ENCODE results near the gene ADRB1.

ADRB1 gene

GRCh38 chr10:114061789-114062188 lies 18.1 kb downstream of the ADRB1 start:
- DNase-seq (ENCODE audit: low spot score): no peak
- TF ChIP-seq CTCF (IDR thresholded peaks at IDR 0.05): no peak
- no peak overlapping the region for H3K27ac ChIP-seq
- H3K4me3 ChIP-seq: no peak overlapping the region

- Histone ChIP-seq H3K27ac (peak overlapping the region in 1 of 2 donors; percentile 70), H3K4me3 (no peak overlapping the region)
- TF ChIP-seq CTCF (IDR thresholded peaks at IDR 0.05): no peak
- no peak for DNase-seq (ENCODE audit: low spot score)
Observed at GRCh38 chr10:114064151-114065048, 20.7 kb downstream of the ADRB1 start.

- no peak for DNase-seq (ENCODE audit: low spot score)
- Histone ChIP-seq H3K4me3 (no peak overlapping the region), H3K27ac (peak overlapping the region in 1 of 2 donors; percentile 70)
- no peak for TF ChIP-seq CTCF (IDR thresholded peaks at IDR 0.05)
Observed at GRCh38 chr10:114065049-114065435, 21.4 kb downstream of the ADRB1 start.

GRCh38 chr10:114068054-114068707 lies 24.5 kb downstream of the ADRB1 start:
- no peak for DNase-seq (ENCODE audit: low spot score)
- no peak overlapping the region for H3K4me3 ChIP-seq
- H3K27ac ChIP-seq: no peak overlapping the region
- TF ChIP-seq CTCF (IDR thresholded peaks at IDR 0.05): no peak

GRCh38 chr10:114070710-114071109 lies 27.0 kb downstream of the ADRB1 start:
- DNase-seq (ENCODE audit: low spot score): no peak
- H3K27ac ChIP-seq: no peak overlapping the region
- no peak for TF ChIP-seq CTCF (IDR thresholded peaks at IDR 0.05)
- H3K4me3 ChIP-seq: no peak overlapping the region

- DNase-seq (ENCODE audit: low spot score): no peak
- no peak for TF ChIP-seq CTCF (IDR thresholded peaks at IDR 0.05)
- H3K4me3 ChIP-seq: no peak overlapping the region
Observed at GRCh38 chr10:114071178-114071577, 27.5 kb downstream of the ADRB1 start.

More at GRCh38 chr10:114071178-114071577, 27.5 kb downstream of the ADRB1 start:
- no peak overlapping the region for H3K27ac ChIP-seq
